SK-N-SH (cell line): ENCODE results near the gene HDAC4. TPM values are rescaled to one million over a fixed set of nuclear protein-coding genes. Genes with fewer than 3 reads are reported as not detected.

Experiments
- CTCF ChIA-PET: fragments of 300-600, 350-600 bp; formaldehyde crosslinking; extraction: SDS; loops from one replicate; lab custom pipeline; 2021; lab: Yijun Ruan, JAX
- POLR2A ChIA-PET: fragments of 350-600 bp; sonication (Branson Sonifier 250); formaldehyde crosslinking; extraction: SDS; loops from one replicate; lab custom pipeline; 2020; ENCODE audit warnings: antibody characterized with exemption, inconsistent platforms; lab: Yijun Ruan, JAX
- DNase-seq: peaks from one replicate; pipeline ENCODE4 v3.0.0; 2012
- H2AFZ ChIP-seq: fragments of 200-600 bp; sonication (generic); 2 replicates; pipeline ENCODE4 v1.8.1; 2016; ENCODE audit warnings: antibody characterized with exemption, mild to moderate bottlenecking, low read depth
- H3F3A ChIP-seq: fragments of 200-600 bp; sonication (generic); replicated peaks from 2 replicates; pipeline ENCODE3; 2016; ENCODE audit warnings: antibody characterized with exemption, mild to moderate bottlenecking; ENCODE audit not compliant: insufficient read depth
- H3K27ac ChIP-seq, 2 experiments: fragments of 200-500 bp in 1 of 2; fragments of 200-600 bp in 1 of 2; sonication (Bioruptor generic) in 1 of 2; sonication (generic), shearing (Covaris generic) in 1 of 2; 2 replicates each; pipeline versions ENCODE4 v1.5.1 to v1.6.1; 2014 to 2016; ENCODE audit warnings: low read depth in 2 of 2, inconsistent platforms in 1 of 2, low read length in 1 of 2, mild to moderate bottlenecking in 1 of 2, mixed read lengths in 1 of 2
- H3K27me3 ChIP-seq: fragments of 200-600 bp; sonication (generic), shearing (Covaris generic); 2 replicates; pipeline ENCODE4 v1.6.1; 2016; ENCODE audit warnings: mixed run types; ENCODE audit not compliant: insufficient read depth
- H3K36me3 ChIP-seq, 2 experiments: fragments of 200-500 bp in 1 of 2; fragments of 200-600 bp in 1 of 2; sonication (Bioruptor generic) in 1 of 2; sonication (generic) in 1 of 2; replicated peaks in 1 of 2; 2 replicates each; pipeline versions ENCODE3 to v1.5.1; 2014 to 2016; ENCODE audit warnings: low read length in 1 of 2, mild to moderate bottlenecking in 1 of 2; ENCODE audit not compliant: insufficient read depth in 2 of 2, control insufficient read depth in 1 of 2
- H3K4me1 ChIP-seq, 2 experiments: fragments of 200-500 bp in 1 of 2; fragments of 200-600 bp in 1 of 2; sonication (Bioruptor generic) in 1 of 2; sonication (generic), shearing (Covaris generic) in 1 of 2; 2 replicates each; pipeline versions ENCODE4 v1.5.1 to v1.6.1; 2014 to 2016; ENCODE audit warnings: low read depth in 1 of 2, low read length in 1 of 2, mixed run types in 1 of 2; ENCODE audit not compliant: insufficient read depth in 2 of 2, control insufficient read depth in 1 of 2
- H3K4me2 ChIP-seq: fragments of 200-600 bp; sonication (generic), shearing (Covaris generic); 2 replicates; pipeline ENCODE4 v1.6.1; 2017; ENCODE audit warnings: mixed run types
- H3K4me3 ChIP-seq, 2 experiments: fragments of 200-500 bp in 1 of 2; fragments of 200-600 bp in 1 of 2; sonication (Bioruptor generic) in 1 of 2; sonication (generic), shearing (Covaris generic) in 1 of 2; 2 replicates each; pipeline versions ENCODE4 v1.5.1 to v1.8.1; 2014 to 2016; ENCODE audit warnings: low read depth in 2 of 2, inconsistent platforms in 1 of 2, low read length in 1 of 2, mild to moderate bottlenecking in 1 of 2, mixed read lengths in 1 of 2, moderate library complexity in 1 of 2
- H3K79me2 ChIP-seq: fragments of 200-600 bp; sonication (generic); 2 replicates; pipeline ENCODE4 v1.8.1; 2017; ENCODE audit warnings: mild to moderate bottlenecking; ENCODE audit not compliant: insufficient read depth
- H3K9ac ChIP-seq: fragments of 200-600 bp; sonication (generic); 2 replicates; pipeline ENCODE4 v1.6.1; 2017; ENCODE audit warnings: mixed run types
- H3K9me2 ChIP-seq: fragments of 200-600 bp; sonication (generic); 2 replicates; pipeline ENCODE4 v1.6.1; 2017; ENCODE audit warnings: mixed run types
- H3K9me3 ChIP-seq: fragments of 200-600 bp; sonication (generic); 2 replicates; pipeline ENCODE4 v1.6.1; 2017; ENCODE audit warnings: mixed run types, mild to moderate bottlenecking, moderate library complexity
- H4K20me1 ChIP-seq: fragments of 200-600 bp; sonication (generic); 2 replicates; pipeline ENCODE4 v1.6.1; 2017; ENCODE audit warnings: mild to moderate bottlenecking, mixed run types; ENCODE audit not compliant: insufficient read depth
- EP300 ChIP-seq, 2 experiments: IDR thresholded peaks; 2 replicates each; pipeline versions ENCODE4 v1.4.0 to v1.6.1; 2012; ENCODE audit warnings: borderline replicate concordance in 1 of 2, low read depth in 1 of 2, low read length in 1 of 2
- EZH2phosphoT487 ChIP-seq: fragments of 200-600 bp; sonication (generic); IDR thresholded peaks from 2 replicates; pipeline ENCODE4 v1.6.1; 2017; ENCODE audit warnings: low read depth, mixed run types, mild to moderate bottlenecking, antibody characterized with exemption, moderate library complexity, borderline replicate concordance
- FOSL2 ChIP-seq: IDR thresholded peaks from 2 replicates; pipeline ENCODE4 v1.4.0; 2012; ENCODE audit warnings: low read depth, mild to moderate bottlenecking, moderate library complexity, borderline replicate concordance
- FOXJ3 ChIP-seq: sonication (generic); formaldehyde crosslinking; IDR thresholded peaks from 2 replicates; pipeline ENCODE4 v1.5.1; 2020; ENCODE audit warnings: mild to moderate bottlenecking, missing genetic modification reagents
- FOXM1 ChIP-seq: IDR thresholded peaks from 2 replicates; pipeline ENCODE4 v1.4.0; 2012; ENCODE audit warnings: low read depth, mild to moderate bottlenecking
- IRF3 ChIP-seq: fragments of 150-350 bp; IDR thresholded peaks from 2 replicates; pipeline ENCODE4 v1.6.1; 2016; ENCODE audit warnings: mild to moderate bottlenecking, low read depth, low read length
- MXI1 ChIP-seq: IDR thresholded peaks from 2 replicates; pipeline ENCODE4 v1.6.1; 2012; ENCODE audit warnings: mild to moderate bottlenecking, low read depth, low read length, improper control_type of control experiment
- POLR2AphosphoS5 ChIP-seq: IDR thresholded peaks from 2 replicates; pipeline ENCODE4 v1.6.1; 2012; ENCODE audit warnings: low read depth, low read length
- RCOR1 ChIP-seq: fragments of 150-350 bp; IDR thresholded peaks from 2 replicates; pipeline ENCODE4 v1.6.1; 2017; ENCODE audit warnings: antibody characterized with exemption, low read length
- RFX5 ChIP-seq: IDR thresholded peaks from 2 replicates; pipeline ENCODE4 v1.6.1; 2012; ENCODE audit warnings: mild to moderate bottlenecking, improper control_type of control experiment, low read length
- RXRA ChIP-seq: IDR thresholded peaks from 2 replicates; pipeline ENCODE4 v1.4.0; 2012; ENCODE audit warnings: low read depth, mild to moderate bottlenecking, borderline replicate concordance
- TAF1 ChIP-seq: IDR thresholded peaks from 2 replicates; pipeline ENCODE4 v1.6.1; 2012; ENCODE audit warnings: low read depth, mild to moderate bottlenecking, low read length, moderate library complexity, borderline replicate concordance
- USF1 ChIP-seq: IDR thresholded peaks from 2 replicates; pipeline ENCODE4 v1.4.0; 2012; ENCODE audit warnings: low read depth, borderline replicate concordance
- WGBS: methylation state at CpG from one replicate; pipeline ENCODE4 v1.1.6; 2017; ENCODE audit warnings: low lambda C conversion rate; 5-methylcytosine and 5-hydroxymethylcytosine counted together
- polyA plus RNA-seq, 3 experiments: library from polyadenylated mRNA; depleted of rRNA; stranded (reverse); fragments of >200 nt; gene quantifications; 2 replicates each; pipeline ENCODE4 v1.2.3, GENCODE V29; 2012

The HDAC4 gene
- polyA plus RNA-seq, 1 of the 3 experiments (the other 2 are of a cell fraction) = 5.5 TPM

GRCh38 chr2:239296020-239296932, 104.5 kb downstream of the HDAC4 start:
- no peaks in the 10 kb centered on the region for H3K9me3 ChIP-seq
- no peak overlapping the region for H3K9ac ChIP-seq
- ChIA-PET CTCF (interaction anchor here (0.9 to 1.6 kb wide), 4 partner anchors 13 to 95 kb away, joined by 3 to 4 read pairs (median 4); no protein-coding TSS in a partner anchor), POLR2A (interaction anchor here (1.1 kb wide), 1 partner anchor 31 kb away, joined by 4 read pairs; no protein-coding TSS in a partner anchor)
- H3K4me3 ChIP-seq = no peak overlapping the region
- peaks cover 0 to 59% of the 10 kb centered on the region in 2 experiments; a peak in 1 of 4 replicates for H3K4me1 ChIP-seq
- H3K9me2 ChIP-seq = no peaks in the 10 kb centered on the region
- H2AFZ ChIP-seq = no peak overlapping the region
- no peak for DNase-seq
- TF ChIP-seq TAF1 = no peak
- no peak for TF ChIP-seq FOXJ3 (CRISPR knock-in tag)
- no peak for TF ChIP-seq RFX5
- TF ChIP-seq MXI1 = no peak
- TF ChIP-seq EP300 (IDR thresholded peaks at IDR 0.05; ENCODE audit: borderline replicate concordance in 1 of 2, low read depth in 1 of 2, low read length in 1 of 2) = no peak
- TF ChIP-seq FOXM1 = no peak
- no peak for TF ChIP-seq RXRA
- no peak for TF ChIP-seq EZH2phosphoT487
- TF ChIP-seq RCOR1 = no peak
- no peak for TF ChIP-seq IRF3
- no peak for TF ChIP-seq FOSL2
- TF ChIP-seq USF1 = no peak
- no peak for TF ChIP-seq POLR2AphosphoS5
- H3K36me3 ChIP-seq = no peaks in the 10 kb centered on the region
- no peaks in the 10 kb centered on the region for H3K79me2 ChIP-seq
- no peaks in the 10 kb centered on the region for H3F3A ChIP-seq
- no peak overlapping the region for H3K4me2 ChIP-seq
- H3K27ac ChIP-seq = no peak overlapping the region; a peak in 1 of 4 replicates
- H3K27me3 ChIP-seq = no peaks in the 10 kb centered on the region
- no peaks in the 10 kb centered on the region for H4K20me1 ChIP-seq
- WGBS = 95% methylated on average over 18 of the region's 19 CpGs
